Stimulated activated CD8-positive, alpha-beta memory T cell treated with anti-CD3 and anti-CD28 coated beads, Interleukin-7, amount 100 ng/mL, for 48 hours (primary cell): ENCODE data around the gene DOCK1.

ENCODE experiments used
- DNase-seq, 2 donors: peaks; one replicate each; pipeline ENCODE4 v3.0.0-alpha.2; 2020; ENCODE audit warnings: low read depth in 1 of 2; ENCODE audit errors: extremely low read depth in 1 of 2

The DOCK1 gene

DNA sequence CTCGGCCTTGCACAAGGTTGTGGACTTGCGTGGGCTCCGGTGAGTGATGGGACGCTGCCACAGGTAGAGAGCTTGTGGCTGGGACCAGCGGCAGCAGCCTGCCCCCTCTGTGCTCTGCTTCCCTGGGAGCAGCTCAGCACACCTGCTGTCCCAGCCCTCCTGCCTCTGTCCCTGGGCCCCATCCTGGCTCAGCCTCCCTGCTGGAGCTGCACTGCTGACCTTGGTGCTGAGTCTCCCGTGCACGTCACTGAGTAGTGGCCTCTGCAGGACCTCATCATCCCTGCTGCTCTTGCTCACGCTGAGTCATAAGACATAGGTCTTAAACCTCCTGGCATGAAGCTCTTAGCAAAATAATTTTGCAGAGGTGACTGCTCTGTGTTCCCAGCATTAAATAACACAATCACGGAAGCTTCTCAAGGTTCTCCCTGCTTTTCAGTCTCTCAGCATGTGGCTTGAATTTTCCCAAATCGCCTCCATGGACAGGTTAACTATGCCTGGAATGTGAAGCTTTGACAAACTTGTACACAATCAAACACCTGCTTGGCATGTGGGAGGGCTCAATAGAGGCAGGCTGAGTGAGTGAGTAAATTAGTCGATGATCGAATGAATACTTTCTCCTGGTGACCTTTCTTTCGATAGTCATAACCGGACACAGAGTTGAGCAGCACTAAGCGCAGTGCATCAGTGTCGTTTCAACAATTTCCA lies 580.1 kb downstream of the DOCK1 start:
- no peak for DNase-seq

DNA sequence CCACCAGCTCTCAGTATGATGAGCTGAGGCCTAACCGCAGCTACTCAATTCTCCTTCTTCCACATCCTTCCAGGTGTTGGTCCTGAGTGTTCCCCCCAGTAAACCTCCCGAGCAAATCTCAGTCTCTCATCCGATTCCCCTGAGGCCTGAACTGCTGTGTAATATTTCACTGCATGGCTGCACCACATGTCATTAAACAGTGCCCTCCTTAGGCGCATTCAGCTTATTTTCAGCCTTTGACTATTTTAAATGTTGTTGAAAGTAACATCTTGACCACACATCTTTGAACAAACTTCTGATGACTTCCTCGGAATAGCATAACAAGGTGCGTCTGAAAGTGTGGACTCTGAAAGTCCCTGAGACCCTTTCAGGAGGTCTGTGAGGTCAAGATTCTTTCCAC lies 581.1 kb downstream of the DOCK1 start:
- no peak for DNase-seq

DNA sequence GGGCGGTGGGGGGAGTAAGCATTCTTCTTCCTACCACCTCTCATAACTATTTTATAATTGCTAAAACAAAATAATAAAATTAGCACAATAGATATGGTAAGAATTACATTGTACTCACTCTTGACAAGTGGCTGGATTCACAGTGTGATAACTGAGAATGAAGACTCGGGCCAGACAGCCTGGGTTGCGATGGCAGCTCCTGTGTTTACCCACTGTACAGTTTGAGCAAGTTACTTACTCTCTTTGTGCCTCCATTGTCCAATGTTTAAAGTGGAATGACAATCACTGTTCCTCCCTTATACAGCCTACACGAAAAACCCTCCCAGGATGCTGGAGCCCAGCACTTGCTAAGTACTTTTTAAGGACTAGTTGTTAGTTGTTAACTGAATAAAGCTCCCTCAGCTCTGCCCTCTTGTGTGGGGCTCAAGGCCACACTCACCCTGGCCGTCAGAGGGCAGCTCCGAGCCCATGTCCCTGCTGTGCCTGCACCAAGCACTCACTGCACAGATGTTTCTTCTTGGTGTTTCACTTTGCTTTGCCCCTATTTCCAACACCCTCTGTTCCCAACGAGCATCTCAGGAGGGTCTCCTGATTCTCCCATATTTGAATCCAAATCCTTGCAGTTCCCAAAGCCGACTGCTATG lies 587.5 kb downstream of the DOCK1 start:
- no peak for DNase-seq

DNA sequence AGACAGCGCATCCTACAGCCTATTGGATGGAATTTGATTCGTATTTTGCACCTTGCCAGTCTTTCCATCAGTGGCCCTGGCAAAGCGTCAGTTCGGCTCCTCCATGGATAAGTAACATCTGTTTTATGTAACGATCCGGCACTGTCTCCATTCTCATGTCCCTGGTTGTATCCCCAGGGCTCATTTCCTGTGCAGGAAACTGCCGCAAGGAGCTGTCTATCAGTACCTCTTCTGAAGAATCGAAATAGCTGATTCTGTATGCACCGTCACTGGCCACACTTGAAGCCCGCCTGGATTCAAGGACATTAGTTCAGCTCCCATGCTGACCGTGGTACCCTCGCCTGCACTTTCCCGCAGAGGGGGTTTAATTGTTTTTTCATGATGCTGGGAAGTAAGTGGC lies 590.8 kb downstream of the DOCK1 start:
- no peak for DNase-seq

DNA sequence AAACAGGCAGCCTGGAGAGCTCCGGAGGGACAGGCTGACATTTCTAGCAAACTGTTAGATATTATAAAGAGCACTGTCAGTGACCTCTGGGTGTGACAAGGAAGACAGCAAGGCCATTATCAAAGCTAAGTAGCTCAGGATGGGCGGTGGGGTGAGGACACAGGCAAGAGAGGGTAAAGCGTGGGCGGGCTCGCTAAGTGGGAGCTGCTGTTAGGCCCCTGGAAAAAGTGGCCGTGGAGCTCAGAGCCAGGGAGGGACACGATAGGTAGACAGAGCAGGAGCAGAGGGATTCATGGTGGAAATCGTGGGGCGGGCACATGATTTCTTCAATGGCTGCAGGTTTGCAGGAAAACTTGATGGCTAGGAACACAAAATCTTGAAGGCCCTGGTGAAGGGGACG lies 592.5 kb downstream of the DOCK1 start:
- DNase-seq = no peak

DNA sequence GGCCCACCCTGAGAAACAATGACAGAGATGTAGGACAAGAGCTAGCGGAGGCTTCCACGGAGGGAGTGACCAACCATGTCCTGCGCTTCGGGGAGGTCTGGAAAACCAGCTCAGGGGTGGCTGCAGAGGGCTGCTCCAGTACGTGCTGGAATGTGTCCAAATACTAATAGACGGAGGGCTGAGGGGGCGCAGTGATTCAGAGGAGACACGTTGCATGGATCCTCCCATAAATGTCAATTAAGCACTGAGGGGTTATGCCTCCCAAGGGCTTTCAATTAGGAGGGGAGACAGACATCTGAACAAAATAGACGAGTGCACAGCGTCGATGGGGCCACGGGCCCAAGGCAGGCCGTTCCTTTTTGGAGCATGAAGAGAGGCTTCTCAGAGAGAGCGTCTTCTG lies 592.9 kb downstream of the DOCK1 start:
- no peak for DNase-seq

DNA sequence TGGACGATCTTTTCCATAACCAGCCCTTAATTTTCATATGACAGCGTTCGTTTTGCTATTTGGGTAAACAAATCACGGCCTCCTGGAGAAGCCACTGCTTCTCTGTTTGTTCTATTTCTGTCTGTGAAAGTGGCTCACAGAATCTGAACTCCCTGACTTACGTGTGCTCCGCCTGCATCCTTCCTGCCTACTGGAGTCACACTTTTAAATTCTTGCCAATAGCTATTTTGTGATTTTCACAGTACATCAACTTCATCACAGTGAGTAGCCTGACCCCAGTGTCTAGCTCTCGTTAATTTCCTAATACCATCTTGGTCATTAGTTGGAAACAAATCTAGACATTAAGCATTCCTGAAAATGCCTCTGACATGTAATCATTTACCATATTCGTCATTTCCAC lies 594.9 kb downstream of the DOCK1 start:
- no peak for DNase-seq
